Right ventricle myocardium superior (tissue), 1 donor: ENCODE data around the gene NUBPL. TPM values are rescaled to one million over a fixed set of nuclear protein-coding genes. Genes with fewer than 3 reads are reported as not detected.
A peak's percentile ranks its signal among the peaks of the same experiment; 100 is the strongest.
"Not testable (repeated sequence)": the region's sequence is repeated elsewhere in the genome, so short reads cannot be mapped to it uniquely, and the experiment has no call there.

Experiments
- ATAC-seq: fragments of 200-7000 bp; cut with Tn5 transposase; one replicate; pipeline ENCODE4 v1.9.1; 2020; ENCODE audit warnings: mild to moderate bottlenecking; ENCODE audit not compliant: poor library complexity
- DNase-seq: peaks from one replicate; pipeline ENCODE4 v3.0.0-alpha.2; 2020
- intact Hi-C: fragments of 100-400 bp; cut with DNase I; formaldehyde crosslinking; loops from one replicate; pipeline ENCODE4 v1.11.2; 2022
- total RNA-seq: library from RNA; stranded (reverse); fragmentation: NEBNext Ultra II Directional; extraction: Animal tissue kit (Norgen Biotek cat#: 25700); gene quantifications from one replicate; pipeline ENCODE4 v1.2.1, GENCODE V29; 2021
- donor health status: DM: no; HTN: yes; CAD: no; lungs with severe emphysema.

Gene NUBPL
- total RNA-seq, 1 donor from 2014 or later = 28.2 TPM

DNA sequence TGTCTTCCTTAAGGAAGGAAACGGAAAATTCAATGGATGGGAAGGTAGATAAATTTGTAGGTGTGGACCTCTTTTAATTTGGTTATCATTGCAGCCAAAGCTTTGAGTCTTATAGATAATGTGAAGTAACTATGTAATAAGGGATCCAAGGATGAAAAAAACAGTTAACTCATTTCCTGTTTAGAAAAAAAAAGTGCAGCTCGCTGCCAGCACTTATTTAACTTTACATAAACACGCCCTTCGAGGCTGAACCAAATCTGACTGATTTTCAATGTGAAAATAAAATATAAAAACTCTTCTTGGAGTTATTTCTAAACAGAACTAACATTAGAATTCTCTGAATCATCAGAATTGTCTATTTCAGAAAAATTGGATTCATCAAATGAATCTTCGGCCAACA is 7.0 kb downstream of the NUBPL start:
- intact Hi-C loops = loop anchor here (10.0 kb wide), 1 partner anchor 357 kb away; no protein-coding TSS in a partner anchor
- no peak for DNase-seq
- ATAC-seq = no peak

GRCh38 chr14:31568671-31569070 is 7.5 kb downstream of the NUBPL start:
- intact Hi-C loops = loop anchor here (10.0 kb wide), 1 partner anchor 356 kb away; no protein-coding TSS in a partner anchor
- DNase-seq (no peak), ATAC-seq (peak; percentile 23)

- DNase-seq (no peak), ATAC-seq (no peak)
- intact Hi-C loops = no loop called here
Observed at GRCh38 chr14:31572955-31573354, 11.8 kb downstream of the NUBPL start.

- intact Hi-C loops = no loop called here
- no peak for ATAC-seq
Observed at GRCh38 chr14:31576949-31577348, 15.7 kb downstream of the NUBPL start.

GRCh38 chr14:31578266-31578665 is 17.1 kb downstream of the NUBPL start:
- intact Hi-C loops = no loop called here
- ATAC-seq (peak; percentile 62), DNase-seq (no peak)

More at GRCh38 chr14:31576949-31577348, 15.7 kb downstream of the NUBPL start:
- DNase-seq = no peak

DNA sequence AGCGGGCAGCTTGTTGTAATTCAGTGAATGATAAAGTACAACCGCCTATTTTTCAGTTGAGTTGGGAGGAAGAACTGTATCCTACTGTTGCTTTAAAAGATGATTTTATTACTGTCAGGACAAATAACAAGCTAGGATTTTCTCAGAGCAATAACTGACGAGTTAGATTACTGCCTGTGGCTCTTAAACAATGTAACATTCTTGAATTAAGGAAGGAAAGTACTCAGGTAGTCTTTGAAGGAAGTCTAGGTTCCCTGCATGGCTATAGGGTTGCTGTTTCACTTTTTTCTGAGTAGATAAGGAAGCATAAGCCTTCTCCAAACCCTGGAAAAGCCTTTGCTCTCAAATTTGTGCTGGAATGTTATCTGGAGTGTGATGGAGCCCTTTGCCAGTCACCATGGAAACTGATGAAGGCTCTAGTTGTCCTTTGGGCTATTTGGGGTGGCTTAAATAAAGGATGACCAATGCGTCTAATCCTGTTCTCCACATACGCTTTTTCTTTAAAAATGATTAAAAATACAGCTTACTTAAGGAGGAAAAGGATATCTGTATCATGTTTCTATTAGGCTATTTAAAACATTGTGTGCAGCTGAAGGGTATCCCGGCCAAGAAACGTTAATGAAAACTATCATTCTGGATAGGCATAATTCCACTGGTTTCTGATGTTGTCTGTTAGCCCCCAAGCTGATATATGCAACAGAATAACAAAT is 17.7 kb downstream of the NUBPL start:
- peak; percentile 7 for ATAC-seq
- intact Hi-C loops = no loop called here
- no peak for DNase-seq

- ATAC-seq = no peak
- no peak for DNase-seq
- intact Hi-C loops = no loop called here
Observed at GRCh38 chr14:31580234-31580633, 19.0 kb downstream of the NUBPL start.

- ATAC-seq = peak; percentile 72
- no peak for DNase-seq
- intact Hi-C loops = no loop called here
Observed at GRCh38 chr14:31582286-31582691, 21.1 kb downstream of the NUBPL start.

DNA sequence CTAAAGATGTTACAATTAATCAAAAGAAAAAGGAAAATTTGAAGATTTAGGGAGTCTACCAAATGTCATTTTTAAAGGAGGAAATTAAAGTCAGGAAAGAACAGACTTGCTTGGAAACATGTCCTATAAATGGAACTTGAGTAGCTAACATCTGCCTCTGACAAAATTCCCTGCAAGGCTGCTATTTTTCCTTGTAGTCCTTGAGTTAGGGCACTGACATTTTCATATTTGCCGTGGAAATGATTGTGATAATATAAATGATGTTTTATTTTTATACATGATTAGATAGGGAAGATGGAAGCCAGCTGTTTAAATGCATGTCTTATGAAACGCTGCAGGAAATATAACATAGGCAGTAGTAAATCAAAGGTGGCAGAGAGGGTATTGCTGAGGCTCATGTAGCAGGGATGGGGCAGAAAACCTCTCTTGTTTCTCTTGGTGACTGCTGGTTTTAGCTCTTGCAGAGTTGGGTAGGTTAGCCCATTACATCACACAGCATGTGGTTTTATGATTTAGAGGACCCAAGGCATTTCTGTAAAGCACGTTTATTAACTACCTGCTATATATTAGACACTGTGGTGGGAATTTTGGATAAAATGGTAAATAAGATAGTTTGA is 21.7 kb downstream of the NUBPL start:
- intact Hi-C loops = no loop called here
- no peak for ATAC-seq
- no peak for DNase-seq

DNA sequence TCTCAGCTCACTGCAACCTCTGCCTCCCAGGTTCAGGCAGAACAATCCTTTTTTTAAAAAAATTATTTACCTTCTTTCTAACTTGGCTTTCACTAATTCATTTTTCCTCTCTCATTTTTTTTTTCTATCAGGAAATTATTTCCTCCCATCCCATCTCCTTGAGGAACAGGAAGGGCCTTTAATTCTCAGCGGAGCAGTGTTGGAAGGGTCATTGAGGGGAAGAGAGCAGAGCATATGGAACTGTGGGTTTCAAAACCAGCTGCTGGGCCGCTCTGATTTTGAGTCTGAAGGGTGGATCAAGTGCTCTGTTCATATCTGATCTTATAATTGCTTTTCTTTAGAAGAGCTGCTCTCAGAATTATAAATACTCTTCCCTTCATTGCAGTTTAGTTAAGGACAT is 29.0 kb downstream of the NUBPL start:
- intact Hi-C loops = no loop called here
- no peak for ATAC-seq
- DNase-seq = no peak

GRCh38 chr14:31592122-31592521 is 30.9 kb downstream of the NUBPL start:
- intact Hi-C loops = no loop called here
- ATAC-seq = no peak

DNA sequence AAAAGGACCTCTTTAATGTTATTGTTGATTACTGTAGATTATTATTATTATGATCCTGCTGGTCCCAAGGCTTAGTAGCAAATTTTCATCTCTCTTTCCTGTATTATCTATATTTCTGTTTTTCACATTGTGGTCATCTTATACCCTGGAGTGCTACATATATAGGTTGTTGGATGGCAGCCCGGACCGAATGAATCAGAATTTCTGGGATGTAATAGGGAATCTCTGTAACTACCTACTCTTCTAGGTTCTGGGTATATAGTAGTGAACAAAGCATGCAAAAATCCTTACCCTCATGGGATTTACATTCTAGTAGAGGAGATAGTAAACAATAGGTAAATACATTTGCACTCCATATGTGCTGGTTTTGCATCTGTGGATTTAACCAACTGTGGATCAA is 31.4 kb downstream of the NUBPL start:
- DNase-seq (no peak), ATAC-seq (no peak)
- intact Hi-C loops = no loop called here

More at GRCh38 chr14:31592122-31592521, 30.9 kb downstream of the NUBPL start:
- DNase-seq = no peak

GRCh38 chr14:31596342-31597095 is 35.3 kb downstream of the NUBPL start:
- ATAC-seq = no peak
- intact Hi-C loops = no loop called here
- DNase-seq = no peak

DNA sequence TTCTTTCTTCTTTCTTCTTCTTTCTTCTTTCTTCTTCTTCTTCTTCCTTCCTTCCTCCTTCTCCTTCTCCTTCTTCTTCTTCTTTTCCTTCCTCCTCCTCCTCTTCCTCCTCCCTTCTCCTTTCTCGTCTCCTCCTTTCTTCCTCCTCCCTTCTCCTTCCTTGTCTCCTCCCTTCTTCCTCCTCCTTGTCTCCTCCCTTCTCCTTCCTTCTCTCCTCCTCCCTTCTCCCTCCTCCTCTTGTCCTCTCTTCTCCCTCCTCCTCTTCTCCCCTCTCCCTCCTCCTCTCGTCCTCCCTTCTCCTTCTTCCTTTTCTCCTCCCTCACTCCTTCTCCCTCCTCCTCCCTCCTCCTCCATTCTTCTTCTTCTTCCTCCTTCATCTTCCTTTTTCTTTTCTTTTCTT is 44.5 kb downstream of the NUBPL start:
- ATAC-seq (no peak), DNase-seq (no peak)
- intact Hi-C loops = no loop called here

GRCh38 chr14:31611778-31612433 is 50.7 kb downstream of the NUBPL start:
- no peak for ATAC-seq
- no peak for DNase-seq
- intact Hi-C loops = no loop called here

- ATAC-seq (no peak), DNase-seq (no peak)
- intact Hi-C loops = no loop called here
Observed at GRCh38 chr14:31613188-31613587, 52.0 kb downstream of the NUBPL start.

GRCh38 chr14:31618884-31619283 is 57.7 kb downstream of the NUBPL start:
- intact Hi-C loops, DNase-seq, ATAC-seq: not testable (repeated sequence)

GRCh38 chr14:31619440-31619839 is 58.2 kb downstream of the NUBPL start:
- intact Hi-C loops = no loop called here
- ATAC-seq (no peak), DNase-seq (no peak)

GRCh38 chr14:31620898-31621297 is 59.7 kb downstream of the NUBPL start:
- intact Hi-C loops, DNase-seq, ATAC-seq: not testable (repeated sequence)
